ENCODE data around the gene FOXN3.

DNA sequence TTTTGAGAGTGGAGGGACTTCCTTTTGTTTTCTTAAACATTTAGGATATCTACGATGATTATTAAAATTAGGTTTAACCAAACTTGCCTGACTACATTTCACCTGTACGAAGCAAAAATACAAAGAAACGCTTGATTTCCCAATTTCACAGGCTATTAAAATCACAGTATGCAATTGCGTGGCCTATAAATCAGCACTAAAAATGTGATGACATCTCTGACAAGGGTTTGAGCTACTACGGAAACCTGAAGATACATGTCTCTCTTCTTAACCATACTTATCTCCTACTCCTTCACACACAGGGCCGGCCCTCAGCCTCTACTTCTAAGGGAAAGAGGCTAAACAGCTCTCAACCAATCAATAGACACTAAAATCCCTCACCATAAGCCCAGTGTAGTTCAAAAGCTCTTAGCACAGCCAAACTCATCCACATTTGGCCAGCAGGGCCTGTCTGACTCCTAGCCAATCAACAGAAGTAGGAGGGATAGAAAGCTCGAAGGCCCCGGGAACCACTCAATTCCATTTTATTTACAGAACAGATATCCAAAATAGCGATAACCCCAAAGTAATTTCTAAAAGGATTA is 137.3 kb downstream of the FOXN3 start:
- TF ChIP-seq, protein P1, sequence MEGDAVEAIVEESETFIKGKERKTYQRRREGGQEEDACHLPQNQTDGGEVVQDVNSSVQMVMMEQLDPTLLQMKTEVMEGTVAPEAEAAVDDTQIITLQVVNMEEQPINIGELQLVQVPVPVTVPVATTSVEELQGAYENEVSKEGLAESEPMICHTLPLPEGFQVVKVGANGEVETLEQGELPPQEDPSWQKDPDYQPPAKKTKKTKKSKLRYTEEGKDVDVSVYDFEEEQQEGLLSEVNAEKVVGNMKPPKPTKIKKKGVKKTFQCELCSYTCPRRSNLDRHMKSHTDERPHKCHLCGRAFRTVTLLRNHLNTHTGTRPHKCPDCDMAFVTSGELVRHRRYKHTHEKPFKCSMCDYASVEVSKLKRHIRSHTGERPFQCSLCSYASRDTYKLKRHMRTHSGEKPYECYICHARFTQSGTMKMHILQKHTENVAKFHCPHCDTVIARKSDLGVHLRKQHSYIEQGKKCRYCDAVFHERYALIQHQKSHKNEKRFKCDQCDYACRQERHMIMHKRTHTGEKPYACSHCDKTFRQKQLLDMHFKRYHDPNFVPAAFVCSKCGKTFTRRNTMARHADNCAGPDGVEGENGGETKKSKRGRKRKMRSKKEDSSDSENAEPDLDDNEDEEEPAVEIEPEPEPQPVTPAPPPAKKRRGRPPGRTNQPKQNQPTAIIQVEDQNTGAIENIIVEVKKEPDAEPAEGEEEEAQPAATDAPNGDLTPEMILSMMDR (optimal IDR thresholded peaks at IDR 0.05 in 1 of 3, IDR thresholded peaks at IDR 0.05 in 1 of 3, conservative IDR thresholded peaks at IDR 0.05 in 1 of 3; ENCODE audit: extremely low read depth in 1 of 3, insufficient read depth in 2 of 3, low read length in 3 of 3): no peak
- no peak for TF ChIP-seq EZH2 (IDR thresholded peaks at IDR 0.05; ENCODE audit: low read length)
